HG03097 (cell line): ENCODE results near the gene SUV39H1.

ENCODE experiments used
- ATAC-seq: cut with Tn5 transposase; IDR thresholded peaks from one replicate; pipeline ENCODE4 v1.9.1; 2021; ENCODE audit not compliant: unreplicated experiment, low FRiP score

The SUV39H1 gene

DNA sequence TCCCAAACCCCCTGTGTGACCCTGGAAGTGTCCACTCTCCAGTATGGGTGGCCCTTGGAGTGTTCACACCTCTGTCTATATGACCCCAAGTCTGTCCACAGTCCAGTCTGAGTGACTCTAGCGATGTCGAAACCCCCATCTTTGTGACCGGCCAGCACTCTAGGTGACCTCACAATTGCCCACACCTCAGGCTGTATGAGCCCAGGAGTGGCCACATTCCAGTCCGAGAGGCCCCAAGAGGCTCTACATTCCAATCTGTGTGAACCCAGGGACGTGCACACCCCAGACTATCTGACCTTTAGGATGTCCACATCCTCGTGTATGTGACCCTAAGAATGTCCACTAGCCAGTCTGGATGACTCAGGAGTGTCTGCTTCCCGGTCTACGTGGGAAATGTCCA lies 57.7 kb downstream of the SUV39H1 start:
- no peak for ATAC-seq
